Calu3 (cell line): ENCODE data around the gene GCNT2. TPM values are rescaled to one million over a fixed set of nuclear protein-coding genes. Genes with fewer than 3 reads are reported as not detected.
A peak's percentile ranks its signal among the peaks of the same experiment; 100 is the strongest.

Experiments
- BruUV-seq: library from RNA; stranded (reverse); fragments of 400-500 nt; replicated peaks from 2 replicates; lab custom pipeline; 2021; lab: Mats Ljungman, UMichigan
- CTCF ChIA-PET: fragments of 300-600 bp; sonication (Branson Sonifier 250); formaldehyde crosslinking; loops from one replicate; lab custom pipeline; 2022; ENCODE audit warnings: antibody characterized with exemption; lab: Charles Lee
- DNase-seq: peaks from one replicate; pipeline ENCODE4 v3.0.0; 2022
- H3K27ac Mint-ChIP-seq: one replicate; pipeline ENCODE4 v1.8.0; 2022; ENCODE audit warnings: mixed read lengths; ENCODE audit not compliant: unreplicated experiment
- H3K27me3 Mint-ChIP-seq: one replicate; pipeline ENCODE4 v1.8.0; 2022; ENCODE audit warnings: mixed read lengths; ENCODE audit not compliant: unreplicated experiment
- H3K36me3 Mint-ChIP-seq: one replicate; pipeline ENCODE4 v1.8.0; 2022; ENCODE audit warnings: mild to moderate bottlenecking, moderate library complexity, mixed read lengths; ENCODE audit not compliant: insufficient read depth, unreplicated experiment
- H3K4me1 Mint-ChIP-seq: one replicate; pipeline ENCODE4 v1.8.0; 2022; ENCODE audit warnings: mild to moderate bottlenecking, low read depth, mixed read lengths; ENCODE audit not compliant: unreplicated experiment
- H3K4me3 Mint-ChIP-seq: one replicate; pipeline ENCODE4 v1.8.0; 2022; ENCODE audit warnings: mild to moderate bottlenecking, low read depth, moderate library complexity, mixed read lengths; ENCODE audit not compliant: unreplicated experiment
- H3K9me3 Mint-ChIP-seq: one replicate; pipeline ENCODE4 v1.8.0; 2022; ENCODE audit warnings: low read depth, mixed read lengths; ENCODE audit not compliant: unreplicated experiment
- intact Hi-C: fragments of 100-400 bp; cut with micrococcal nuclease; formaldehyde crosslinking; loops from one replicate; pipeline ENCODE4 v1.10.0; 2022; ENCODE audit not compliant: unreplicated experiment
- total RNA-seq: library from RNA; stranded (reverse); gene quantifications from 2 replicates; pipeline ENCODE4 v1.2.3, GENCODE V29; 2022
- TF ChIP-seq, protein P1 (sequence below): fragments of 200-600 bp; IDR thresholded peaks from one replicate; pipeline ENCODE4 v1.8.0; 2022; ENCODE audit warnings: antibody characterized with exemption; ENCODE audit not compliant: unreplicated experiment

GCNT2 gene
- total RNA-seq, 1 experiment from 2014 or later: 18.0 TPM

DNA sequence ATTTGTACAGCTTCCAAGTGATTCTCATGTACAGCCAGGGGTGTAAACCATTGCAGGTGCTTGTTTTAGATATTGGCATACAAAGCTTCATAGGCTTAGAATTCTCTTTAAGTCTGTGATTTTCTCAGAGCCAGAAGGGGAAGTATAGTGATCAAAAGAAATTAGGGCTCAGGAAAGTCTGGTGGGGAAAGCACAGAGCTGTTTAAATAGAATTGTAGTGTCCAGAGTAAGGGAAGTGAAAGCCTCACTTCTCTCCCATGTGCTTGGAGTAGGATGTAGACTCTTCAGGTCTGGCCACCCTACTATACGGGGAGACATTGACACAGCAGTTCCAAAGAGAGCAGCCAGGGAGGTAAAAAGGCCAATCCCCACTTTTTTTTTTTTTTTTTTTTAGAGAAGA lies 10.4 kb downstream of the GCNT2 start:
- TF ChIP-seq, protein P1, sequence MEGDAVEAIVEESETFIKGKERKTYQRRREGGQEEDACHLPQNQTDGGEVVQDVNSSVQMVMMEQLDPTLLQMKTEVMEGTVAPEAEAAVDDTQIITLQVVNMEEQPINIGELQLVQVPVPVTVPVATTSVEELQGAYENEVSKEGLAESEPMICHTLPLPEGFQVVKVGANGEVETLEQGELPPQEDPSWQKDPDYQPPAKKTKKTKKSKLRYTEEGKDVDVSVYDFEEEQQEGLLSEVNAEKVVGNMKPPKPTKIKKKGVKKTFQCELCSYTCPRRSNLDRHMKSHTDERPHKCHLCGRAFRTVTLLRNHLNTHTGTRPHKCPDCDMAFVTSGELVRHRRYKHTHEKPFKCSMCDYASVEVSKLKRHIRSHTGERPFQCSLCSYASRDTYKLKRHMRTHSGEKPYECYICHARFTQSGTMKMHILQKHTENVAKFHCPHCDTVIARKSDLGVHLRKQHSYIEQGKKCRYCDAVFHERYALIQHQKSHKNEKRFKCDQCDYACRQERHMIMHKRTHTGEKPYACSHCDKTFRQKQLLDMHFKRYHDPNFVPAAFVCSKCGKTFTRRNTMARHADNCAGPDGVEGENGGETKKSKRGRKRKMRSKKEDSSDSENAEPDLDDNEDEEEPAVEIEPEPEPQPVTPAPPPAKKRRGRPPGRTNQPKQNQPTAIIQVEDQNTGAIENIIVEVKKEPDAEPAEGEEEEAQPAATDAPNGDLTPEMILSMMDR: no peak
- H3K9me3 Mint-ChIP-seq: no peaks in the 10 kb centered on the region
- H3K27me3 Mint-ChIP-seq: no peaks in the 10 kb centered on the region
- CTCF ChIA-PET: interaction anchor here (0.7 kb wide), 2 partner anchors 269 to 1088 kb away, joined by 8 to 10 read pairs; no protein-coding TSS in a partner anchor
- DNase-seq: no peak
- peaks cover 45% of the 10 kb centered on the region for H3K36me3 Mint-ChIP-seq
- H3K4me3 Mint-ChIP-seq: peak overlapping the region; percentile 86
- intact Hi-C loops: no loop called here
- no TSS peak for BruUV-seq
- peaks cover 18% of the 10 kb centered on the region for H3K4me1 Mint-ChIP-seq
- H3K27ac Mint-ChIP-seq: peak overlapping the region; percentile 76

DNA sequence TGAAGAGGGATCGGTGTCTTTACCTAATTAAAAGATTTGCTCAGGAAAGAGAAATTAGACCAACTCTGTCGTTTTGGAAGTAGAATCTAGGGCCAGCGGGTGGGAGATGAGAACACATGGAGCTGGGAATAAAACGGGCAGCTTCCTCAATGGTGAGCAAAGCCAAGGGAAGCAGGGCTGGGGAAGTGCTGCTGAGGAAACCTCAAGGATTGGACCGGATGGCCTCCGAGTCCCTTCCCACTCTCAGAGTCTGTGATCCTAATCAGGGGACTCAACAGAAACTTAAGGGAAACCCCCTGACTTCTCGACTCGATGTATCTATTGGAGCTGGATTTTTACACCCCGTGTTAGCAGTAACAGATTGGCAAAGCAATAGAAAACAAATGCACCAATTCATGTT lies 10.8 kb downstream of the GCNT2 start:
- Mint-ChIP-seq H3K27ac (peak overlapping the region; percentile 76), H3K36me3 (peaks cover 45% of the 10 kb centered on the region)

DNA sequence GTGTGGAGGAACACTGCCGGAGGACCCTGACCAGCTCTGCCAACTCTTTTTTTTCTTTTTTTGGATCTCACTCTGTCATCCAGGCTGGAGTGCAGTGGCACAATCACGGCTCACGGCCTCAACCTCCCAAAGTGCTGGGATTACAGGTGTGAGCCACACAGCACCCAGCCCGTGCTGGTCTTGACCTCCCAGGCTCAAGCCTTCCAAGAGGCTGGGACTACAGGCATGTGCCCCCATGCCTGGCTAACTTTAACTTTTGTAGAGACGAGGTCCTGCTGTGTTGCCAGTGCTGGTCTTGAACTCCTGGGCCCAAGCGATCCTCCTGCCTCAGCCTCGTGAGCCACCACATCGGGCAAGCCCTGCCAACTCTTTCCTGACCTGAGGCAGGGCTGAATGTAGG lies 11.2 kb downstream of the GCNT2 start:
- Mint-ChIP-seq H3K9me3 (no peaks in the 10 kb centered on the region), H3K27ac (no peak overlapping the region), H3K4me1 (peaks cover 14% of the 10 kb centered on the region), H3K27me3 (no peaks in the 10 kb centered on the region), H3K36me3 (peaks cover 45% of the 10 kb centered on the region), H3K4me3 (peak overlapping the region; percentile 86)
- TF ChIP-seq, protein P1: no peak
- no peak for DNase-seq
- intact Hi-C loops: no loop called here
- BruUV-seq: no TSS peak
- CTCF ChIA-PET: interaction anchor here (0.7 kb wide), 1 partner anchor 268 kb away, joined by 8 read pairs; no protein-coding TSS in a partner anchor

More for the DNA sequence above, 10.8 kb downstream of the GCNT2 start:
- no peak for DNase-seq
- intact Hi-C loops: no loop called here
- TF ChIP-seq, protein P1: no peak
- CTCF ChIA-PET: interaction anchor here (0.7 kb wide), 1 partner anchor 269 kb away, joined by 8 read pairs; no protein-coding TSS in a partner anchor
- Mint-ChIP-seq H3K9me3 (no peaks in the 10 kb centered on the region), H3K27me3 (no peaks in the 10 kb centered on the region), H3K4me3 (peak overlapping the region; percentile 86), H3K4me1 (peaks cover 18% of the 10 kb centered on the region)
- BruUV-seq: no TSS peak

DNA sequence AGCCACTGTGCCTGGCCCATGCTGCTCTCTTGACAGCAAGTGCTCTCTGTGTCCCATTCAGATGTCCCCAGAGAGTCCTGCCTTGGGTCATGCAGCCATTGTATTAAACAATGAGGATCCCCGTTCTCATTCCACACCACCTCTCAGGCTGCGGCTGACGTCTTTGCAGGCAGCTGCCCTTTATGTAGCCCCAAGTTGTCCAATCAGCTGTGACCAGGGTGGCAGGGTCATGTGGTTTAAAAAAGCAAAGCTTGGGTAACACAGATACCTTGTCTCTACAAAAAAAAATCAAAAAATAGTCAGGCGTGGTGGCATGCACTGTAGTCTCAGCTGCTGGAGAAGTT lies 13.2 kb downstream of the GCNT2 start:
- Mint-ChIP-seq H3K4me1 (peaks cover 10% of the 10 kb centered on the region), H3K27ac (no peak overlapping the region), H3K4me3 (no peak overlapping the region), H3K9me3 (no peaks in the 10 kb centered on the region), H3K36me3 (peaks cover 30% of the 10 kb centered on the region), H3K27me3 (no peaks in the 10 kb centered on the region)
- CTCF ChIA-PET: no interaction called here
- BruUV-seq: no TSS peak
- no peak for DNase-seq
- intact Hi-C loops: no loop called here
- TF ChIP-seq, protein P1: no peak
